DOHH2 (cell line): ENCODE data around the gene SIRT5.

Experiments used
- H3F3A ChIP-seq: fragments of 200-600 bp; sonication (generic), shearing (Covaris generic); 2 replicates; pipeline ENCODE4 v1.6.0; 2016; ENCODE audit warnings: antibody characterized with exemption, mild to moderate bottlenecking; ENCODE audit not compliant: control insufficient read depth, insufficient read depth
- H3K27ac ChIP-seq: fragments of 200-600 bp; sonication (generic); 2 replicates; pipeline ENCODE4 v1.5.1; 2014; ENCODE audit warnings: low read depth, mild to moderate bottlenecking, low read length, moderate library complexity
- H3K27me3 ChIP-seq: fragments of 200-600 bp; sonication (generic); 2 replicates; pipeline ENCODE4 v1.6.1; 2014; ENCODE audit warnings: mild to moderate bottlenecking, low read length, mixed read lengths; ENCODE audit not compliant: control insufficient read depth
- H3K36me3 ChIP-seq: fragments of 200-600 bp; sonication (generic); 2 replicates; pipeline ENCODE4 v1.6.1; 2014; ENCODE audit warnings: mild to moderate bottlenecking, low read length, moderate library complexity, mixed read lengths; ENCODE audit not compliant: control insufficient read depth
- H3K4me1 ChIP-seq: fragments of 200-600 bp; sonication (generic); 2 replicates; pipeline ENCODE4 v1.6.1; 2014; ENCODE audit warnings: mild to moderate bottlenecking, low read length, mixed read lengths; ENCODE audit not compliant: control insufficient read depth
- H3K4me2 ChIP-seq: fragments of 200-600 bp; sonication (generic); 2 replicates; pipeline ENCODE4 v1.6.0; 2014; ENCODE audit warnings: mild to moderate bottlenecking, low read length, moderate library complexity
- H3K4me3 ChIP-seq: fragments of 200-600 bp; sonication (generic); 2 replicates; pipeline ENCODE4 v1.5.1; 2014; ENCODE audit warnings: mild to moderate bottlenecking, low read length, mixed read lengths
- H3K79me2 ChIP-seq: fragments of 200-600 bp; sonication (generic); 2 replicates; pipeline ENCODE4 v1.6.1; 2014; ENCODE audit warnings: mild to moderate bottlenecking, low read length, mixed read lengths; ENCODE audit not compliant: control insufficient read depth
- H3K9me2 ChIP-seq: fragments of 200-600 bp; sonication (generic); replicated peaks from 2 replicates; pipeline ENCODE4 v1.6.1; 2014; ENCODE audit warnings: mild to moderate bottlenecking, low read length, mixed read lengths; ENCODE audit not compliant: control insufficient read depth
- H3K9me3 ChIP-seq: fragments of 200-600 bp; sonication (generic); 2 replicates; pipeline ENCODE4 v1.6.1; 2014; ENCODE audit warnings: antibody characterized with exemption, low read length, mixed read lengths; ENCODE audit not compliant: control insufficient read depth, insufficient read depth
- H4K20me1 ChIP-seq: fragments of 200-600 bp; sonication (generic); 2 replicates; pipeline ENCODE4 v1.6.0; 2014; ENCODE audit warnings: low read depth, mild to moderate bottlenecking, antibody characterized with exemption, low read length, moderate library complexity; ENCODE audit not compliant: control insufficient read depth, insufficient read depth
- EZH2phosphoT487 ChIP-seq: fragments of 200-600 bp; sonication (generic); IDR thresholded peaks from 2 replicates; pipeline ENCODE4 v1.6.1; 2017; ENCODE audit warnings: borderline replicate concordance, mild to moderate bottlenecking, antibody characterized with exemption, low read length, moderate library complexity, mixed read lengths
- TF ChIP-seq, protein P1 (sequence below): fragments of 200-600 bp; sonication (generic); IDR thresholded peaks from one replicate; pipeline ENCODE4 v1.5.1; 2014; ENCODE audit warnings: antibody characterized with exemption, mild to moderate bottlenecking, low read depth, low read length; ENCODE audit not compliant: poor library complexity, severe bottlenecking

The SIRT5 gene

DNA sequence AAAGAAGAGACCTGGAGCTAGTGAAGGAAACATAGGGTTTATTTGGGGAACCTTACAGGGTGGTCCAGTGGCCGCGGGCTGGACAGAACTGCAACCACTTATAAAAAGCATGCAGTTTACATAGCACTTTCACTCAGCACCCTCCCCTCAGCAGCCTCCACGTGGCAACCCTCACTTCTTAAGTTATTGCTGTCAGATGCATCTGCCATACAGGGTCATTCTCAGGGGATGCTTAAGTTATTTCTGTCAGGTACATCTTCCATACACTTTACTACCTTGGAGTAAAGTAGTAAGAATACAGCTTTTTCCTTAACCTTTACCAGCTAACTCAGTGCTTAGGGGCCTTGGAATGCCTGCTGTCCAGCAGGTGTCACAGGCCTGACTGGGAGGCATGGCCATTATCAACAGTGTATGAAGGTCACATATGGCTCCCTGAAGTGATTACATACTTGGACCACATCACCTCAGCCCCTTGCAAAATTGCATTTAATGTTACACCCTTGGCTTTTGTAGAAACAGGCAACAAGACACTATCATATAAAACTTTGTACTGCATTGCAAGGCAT lies 38.7 kb downstream of the SIRT5 start:
- Histone ChIP-seq H3K4me1 (peaks cover 54% of the 10 kb centered on the region), H3K36me3 (peaks cover 33% of the 10 kb centered on the region), H3K27me3 (no peaks in the 10 kb centered on the region), H3K27ac (peak overlapping the region; percentile 71), H3K9me2 (no peaks in the 10 kb centered on the region), H3K9me3 (no peaks in the 10 kb centered on the region), H3K79me2 (peaks cover 55% of the 10 kb centered on the region), H4K20me1 (peaks cover 10% of the 10 kb centered on the region; the same call in 1 of the 2 replicates), H3K4me2 (peak overlapping the region; percentile 83), H3F3A (peaks cover 24% of the 10 kb centered on the region), H3K4me3 (peak overlapping the region; percentile 99)
- TF ChIP-seq, protein P1, sequence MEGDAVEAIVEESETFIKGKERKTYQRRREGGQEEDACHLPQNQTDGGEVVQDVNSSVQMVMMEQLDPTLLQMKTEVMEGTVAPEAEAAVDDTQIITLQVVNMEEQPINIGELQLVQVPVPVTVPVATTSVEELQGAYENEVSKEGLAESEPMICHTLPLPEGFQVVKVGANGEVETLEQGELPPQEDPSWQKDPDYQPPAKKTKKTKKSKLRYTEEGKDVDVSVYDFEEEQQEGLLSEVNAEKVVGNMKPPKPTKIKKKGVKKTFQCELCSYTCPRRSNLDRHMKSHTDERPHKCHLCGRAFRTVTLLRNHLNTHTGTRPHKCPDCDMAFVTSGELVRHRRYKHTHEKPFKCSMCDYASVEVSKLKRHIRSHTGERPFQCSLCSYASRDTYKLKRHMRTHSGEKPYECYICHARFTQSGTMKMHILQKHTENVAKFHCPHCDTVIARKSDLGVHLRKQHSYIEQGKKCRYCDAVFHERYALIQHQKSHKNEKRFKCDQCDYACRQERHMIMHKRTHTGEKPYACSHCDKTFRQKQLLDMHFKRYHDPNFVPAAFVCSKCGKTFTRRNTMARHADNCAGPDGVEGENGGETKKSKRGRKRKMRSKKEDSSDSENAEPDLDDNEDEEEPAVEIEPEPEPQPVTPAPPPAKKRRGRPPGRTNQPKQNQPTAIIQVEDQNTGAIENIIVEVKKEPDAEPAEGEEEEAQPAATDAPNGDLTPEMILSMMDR: peak; percentile 7
- TF ChIP-seq EZH2phosphoT487: no peak

DNA sequence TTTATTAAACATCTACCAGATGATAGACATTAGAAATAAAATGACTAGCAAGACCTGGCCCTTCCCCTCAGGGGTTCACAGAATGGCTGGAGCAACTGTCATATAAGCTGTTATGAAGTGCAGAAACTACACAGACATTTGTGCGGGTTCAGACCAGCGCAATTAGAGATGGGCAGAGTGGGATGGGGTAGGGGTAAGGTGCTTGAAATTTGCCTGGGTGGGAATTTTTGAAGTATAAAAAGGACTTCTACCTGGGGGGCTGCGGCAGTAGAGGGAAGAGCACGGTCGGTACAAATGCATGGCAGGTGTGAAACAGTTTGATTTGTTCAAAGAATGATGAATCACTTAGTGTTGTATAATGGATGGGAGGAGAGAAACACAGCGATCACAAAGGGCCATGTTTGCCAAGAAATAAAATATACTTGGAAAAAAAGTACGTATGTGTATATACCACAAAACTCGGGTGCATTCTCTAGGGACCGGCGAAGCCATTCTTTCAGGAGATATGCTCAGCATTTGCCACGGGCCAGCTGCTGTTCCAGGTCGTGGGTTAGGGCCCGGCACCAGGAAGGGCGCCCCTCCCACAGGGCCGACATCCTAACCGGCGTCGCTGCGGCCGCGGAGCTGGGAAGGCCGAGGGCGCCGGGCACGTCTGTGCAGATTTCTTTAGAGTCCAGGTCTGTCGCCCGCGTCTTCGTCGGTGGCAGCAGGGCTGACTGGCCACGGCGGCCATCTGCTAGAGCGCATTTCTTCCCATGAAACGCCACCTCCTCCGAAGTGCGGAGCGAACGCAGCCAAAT lies 39.9 kb downstream of the SIRT5 start:
- peaks cover 43% of the 10 kb centered on the region for H3K36me3 ChIP-seq
- H3K27ac ChIP-seq: peak overlapping the region; percentile 71
- H4K20me1 ChIP-seq: peaks cover 10% of the 10 kb centered on the region; the same call in 1 of the 2 replicates
- no peaks in the 10 kb centered on the region for H3K27me3 ChIP-seq
- H3K4me3 ChIP-seq: peak overlapping the region; percentile 99
- peaks cover 28% of the 10 kb centered on the region for H3F3A ChIP-seq
- H3K79me2 ChIP-seq: peaks cover 64% of the 10 kb centered on the region
- peak overlapping the region; percentile 83 for H3K4me2 ChIP-seq
- no peak for TF ChIP-seq EZH2phosphoT487
- TF ChIP-seq, protein P1: no peak
- H3K9me2 ChIP-seq: no peaks in the 10 kb centered on the region
- peaks cover 54% of the 10 kb centered on the region for H3K4me1 ChIP-seq
- no peaks in the 10 kb centered on the region for H3K9me3 ChIP-seq

DNA sequence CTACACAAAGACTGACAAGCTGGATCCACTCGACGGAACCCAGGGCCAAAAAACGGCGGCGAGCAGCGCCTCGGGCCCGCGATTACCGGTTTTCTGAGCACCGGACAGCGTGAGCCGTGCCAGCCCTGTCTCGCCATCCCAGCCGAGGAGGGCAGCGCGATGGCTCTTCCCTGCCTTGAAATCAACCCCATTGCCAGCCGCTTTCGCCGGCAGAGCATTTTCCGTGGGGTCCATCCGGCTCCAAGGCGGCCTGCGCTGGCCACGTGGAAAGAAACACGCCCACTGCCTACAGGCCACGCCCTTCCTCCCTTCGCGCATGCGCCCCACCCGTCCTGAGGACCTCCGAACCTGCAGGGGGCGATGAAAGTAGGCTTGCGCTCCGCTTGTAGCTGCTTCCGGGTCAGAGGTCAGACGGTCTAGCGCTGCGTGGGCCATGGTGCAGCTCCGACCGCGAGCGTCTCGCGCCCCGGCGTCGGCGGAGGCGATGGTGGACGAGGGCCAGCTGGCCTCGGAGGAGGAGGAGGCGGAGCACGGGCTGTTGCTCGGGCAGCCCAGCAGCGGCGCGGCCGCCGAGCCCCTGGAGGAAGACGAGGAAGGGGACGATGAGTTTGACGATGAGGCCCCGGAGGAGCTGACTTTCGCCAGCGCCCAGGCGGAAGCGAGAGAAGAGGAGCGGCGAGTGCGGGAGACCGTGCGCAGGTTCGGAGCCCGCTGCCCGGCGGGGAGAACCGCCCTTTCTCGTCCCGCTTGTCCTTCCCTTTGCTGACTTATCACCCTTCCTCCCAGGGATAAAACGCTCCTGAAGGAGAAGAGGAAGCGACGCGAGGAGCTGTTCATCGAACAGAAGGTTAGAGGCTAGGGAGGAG lies 40.8 kb downstream of the SIRT5 start, which contains the start of gene NOL7:
NOL7 (plus strand) TSS at position 410 of the 866 bp plus-strand sequence; CDS start at position 434, 24 bp downstream.
- TF ChIP-seq, protein P1: peak; percentile 75
- no peak for TF ChIP-seq EZH2phosphoT487
- Histone ChIP-seq H3F3A (peaks cover 30% of the 10 kb centered on the region), H3K27ac (peak within 1 kb of the TSS; percentile 71), H3K9me3 (no peaks in the 10 kb centered on the region), H3K27me3 (no peaks in the 10 kb centered on the region), H3K36me3 (peaks cover 51% of the 10 kb centered on the region), H3K4me2 (peak within 1 kb of the TSS; percentile 83), H3K9me2 (no peaks in the 10 kb centered on the region), H3K4me1 (peaks cover 54% of the 10 kb centered on the region), H3K4me3 (peak within 1 kb of the TSS; percentile 99), H4K20me1 (peaks cover 10% of the 10 kb centered on the region; the same call in 1 of the 2 replicates), H3K79me2 (peaks cover 71% of the 10 kb centered on the region)
